Kidney (tissue), 14 donors: Measurements from ENCODE around the gene INPP5D. TPM values are rescaled to one million over a fixed set of nuclear protein-coding genes. Genes with fewer than 3 reads are reported as not detected.

ENCODE experiments used
- DNase-seq, 5 donors: peaks; one replicate each; pipeline ENCODE4 v3.0.0-alpha.2; 2013 to 2020
- FAIRE-seq: peaks from 2 replicates; lab custom pipeline; 2012; peaks lifted over from hg19 to GRCh38; lab: Jason Lieb, UNC
- H3K27ac ChIP-seq, 2 donors: one replicate each; pipeline ENCODE4 v1.7.0; 2013; ENCODE audit warnings: low read depth in 2 of 2, low read length in 2 of 2, inconsistent platforms in 1 of 2
- H3K27me3 ChIP-seq: one replicate; pipeline ENCODE4 v1.7.1; 2013; ENCODE audit warnings: low read length, inconsistent platforms; ENCODE audit not compliant: control insufficient read depth, insufficient read depth
- H3K36me3 ChIP-seq, 3 donors: one replicate each; pipeline versions ENCODE4 v1.7.0 to v1.7.1; 2013; ENCODE audit warnings: low read length in 3 of 3, control low read depth in 1 of 3, inconsistent platforms in 1 of 3; ENCODE audit not compliant: insufficient read depth in 3 of 3, control insufficient read depth in 2 of 3
- H3K4me1 ChIP-seq, 3 donors: one replicate each; pipeline versions ENCODE4 v1.7.0 to v1.7.1; 2013; ENCODE audit warnings: low read length in 3 of 3, inconsistent platforms in 1 of 3, low read depth in 1 of 3; ENCODE audit not compliant: control insufficient read depth in 2 of 3, insufficient read depth in 2 of 3
- H3K4me3 ChIP-seq, 3 donors: one replicate each; pipeline versions ENCODE4 v1.7.0 to v1.8.1; 2013; ENCODE audit warnings: low read length in 3 of 3, control low read depth in 1 of 3, inconsistent platforms in 1 of 3
- H3K9ac ChIP-seq, 3 donors: one replicate each; pipeline versions ENCODE4 v1.7.0 to v1.7.1; 2013; ENCODE audit warnings: low read length in 3 of 3, control low read depth in 1 of 3, inconsistent platforms in 1 of 3
- H3K9me3 ChIP-seq, 3 donors: one replicate each; pipeline versions ENCODE4 v1.7.0 to v1.7.1; 2013; ENCODE audit warnings: low read length in 3 of 3, control low read depth in 1 of 3, inconsistent platforms in 1 of 3; ENCODE audit not compliant: control insufficient read depth in 2 of 3, insufficient read depth in 1 of 3
- CTCF ChIP-seq: IDR thresholded peaks from 3 replicates; pipeline ENCODE4 v1.5.1; 2012; ENCODE audit warnings: mild to moderate bottlenecking, moderate library complexity, borderline replicate concordance; ENCODE audit not compliant: insufficient read depth; ENCODE audit errors: extremely low read depth
- intact Hi-C: fragments of 100-400 bp; cut with DNase I; formaldehyde crosslinking; loops from one replicate; pipeline ENCODE4 v1.11.1; 2022
- polyA plus RNA-seq: library from polyadenylated mRNA; stranded (reverse); fragments of 350-450 nt; fragmentation: Illumina TruSeq; extraction: RNeasy Lipid Tissue Mini Kit (QIAGEN cat#74804); gene quantifications from one replicate; pipeline ENCODE4 v1.2.3, GENCODE V29; 2014; ENCODE audit warnings: low read depth, low replicate concordance; ENCODE audit not compliant: insufficient read depth
- total RNA-seq: library from RNA; stranded (reverse); fragmentation: NEBNext Ultra II Directional; extraction: Animal tissue kit (Norgen Biotek cat#: 25700); gene quantifications from one replicate; pipeline ENCODE4 v1.2.1, GENCODE V29; 2021
- donor health status: control.
- donor health status: control.
- donor health status: control.
- donor health status: control.
- donor health status: control.
- donor health status: DM: yes; HTN: yes; CAD: no.
- donor health status: Normal renal cell carcinoma (clear cell type).

INPP5D gene
- total and polyA plus RNA-seq, 2 donors from 2014 or later, result 2.6 to 29.6 TPM

- Histone ChIP-seq H3K9ac (no peak overlapping the region), H3K27me3 (no peaks in the 10 kb centered on the region), H3K4me3 (no peak overlapping the region), H3K4me1 (no peaks in the 10 kb centered on the region), H3K9me3 (no peaks in the 10 kb centered on the region), H3K36me3 (no peaks in the 10 kb centered on the region), H3K27ac (no peak overlapping the region)
- intact Hi-C loops, result no loop called here
- no peak for DNase-seq
- no peak for FAIRE-seq
- no peak for TF ChIP-seq CTCF
Measured at GRCh38 chr2:233117811-233118647, 57.9 kb downstream of the INPP5D start.

- FAIRE-seq (no peak), DNase-seq (no peak)
- no peak for TF ChIP-seq CTCF
- Histone ChIP-seq H3K27ac (no peak overlapping the region), H3K4me3 (no peak overlapping the region), H3K9ac (no peak overlapping the region), H3K27me3 (no peaks in the 10 kb centered on the region), H3K36me3 (no peaks in the 10 kb centered on the region), H3K9me3 (no peaks in the 10 kb centered on the region), H3K4me1 (no peaks in the 10 kb centered on the region)
- intact Hi-C loops, result no loop called here
Measured at GRCh38 chr2:233118648-233119000, 58.5 kb downstream of the INPP5D start.

- H3K27ac ChIP-seq, result no peak overlapping the region
- H3K4me1 ChIP-seq, result no peaks in the 10 kb centered on the region
- H3K4me3 ChIP-seq, result no peak overlapping the region
- no peak for TF ChIP-seq CTCF
- no peaks in the 10 kb centered on the region for H3K36me3 ChIP-seq
- DNase-seq (no peak), FAIRE-seq (no peak)
- no peaks in the 10 kb centered on the region for H3K9me3 ChIP-seq
- intact Hi-C loops, result no loop called here
- no peak overlapping the region for H3K9ac ChIP-seq
- no peaks in the 10 kb centered on the region for H3K27me3 ChIP-seq
Measured at GRCh38 chr2:233119123-233119522, 59.0 kb downstream of the INPP5D start.
